GM12878 (cell line): ENCODE data around the gene KLC4. TPM values are rescaled to one million over a fixed set of nuclear protein-coding genes. Genes with fewer than 3 reads are reported as not detected.
A peak's percentile ranks its signal among the peaks of the same experiment; 100 is the strongest.

Source experiments
- ATAC-seq: fragments of 200-7000 bp; cut with Tn5 transposase; 3 replicates; pipeline ENCODE4 v1.9.1; 2020; ENCODE audit warnings: mild to moderate bottlenecking, moderate library complexity
- BruUV-seq: library from RNA; stranded (reverse); fragments of 400-500 nt; replicated peaks from 2 replicates; lab custom pipeline; 2021; lab: Mats Ljungman, UMichigan
- CTCF ChIA-PET: fragments of 300-600 bp; sonication (Branson Sonifier 250); formaldehyde crosslinking; extraction: SDS; loops from one replicate; lab custom pipeline; 2021; ENCODE audit warnings: inconsistent platforms; lab: Yijun Ruan, JAX
- POLR2A ChIA-PET: fragments of 350-600 bp; formaldehyde crosslinking; extraction: SDS; loops from one replicate; lab custom pipeline; 2021; ENCODE audit warnings: inconsistent platforms; lab: Charles Lee
- RAD21 ChIA-PET: fragments of 300-600 bp; sonication (Branson Sonifier 250); formaldehyde crosslinking; loops from one replicate; lab custom pipeline; 2023; ENCODE audit warnings: antibody characterized with exemption; ENCODE audit not compliant: unreplicated experiment; lab: Charles Lee
- SMC1A ChIA-PET: fragments of 300-600 bp; sonication (Branson Sonifier 250); formaldehyde crosslinking; loops from one replicate; lab custom pipeline; 2023; ENCODE audit not compliant: unreplicated experiment, uncharacterized antibody; lab: Charles Lee
- DNase-seq: peaks from one replicate; pipeline ENCODE4 v3.0.0-alpha.2; 2011; ENCODE audit warnings: low read depth, low spot score
- FAIRE-seq: peaks from 3 replicates; lab custom pipeline; 2011; peaks lifted over from hg19 to GRCh38; lab: Jason Lieb, UNC
- H2AFZ ChIP-seq: 2 replicates; pipeline ENCODE4 v1.6.0; 2011; ENCODE audit warnings: low read depth, low read length, control low read depth; ENCODE audit not compliant: control insufficient read depth
- H3K27ac ChIP-seq: 2 replicates; pipeline ENCODE4 v1.5.1; 2011; ENCODE audit warnings: control low read depth; ENCODE audit not compliant: control insufficient read depth, insufficient read depth
- H3K27me3 ChIP-seq, 2 experiments: replicated peaks in 1 of 2; 2 replicates each; pipeline versions ENCODE4 v1.6.0 to v1.6.1; 2011; ENCODE audit warnings: low read length in 1 of 2; ENCODE audit not compliant: control insufficient read depth in 2 of 2, insufficient read depth in 2 of 2
- H3K36me3 ChIP-seq, 2 experiments: 2 replicates each; pipeline ENCODE4 v1.5.1; 2011; ENCODE audit warnings: low read length in 1 of 2; ENCODE audit not compliant: control insufficient read depth in 2 of 2, insufficient read depth in 2 of 2
- H3K4me1 ChIP-seq: 2 replicates; pipeline ENCODE4 v1.6.1; 2011; ENCODE audit warnings: mild to moderate bottlenecking, low read length, moderate library complexity, mixed read lengths; ENCODE audit not compliant: control insufficient read depth, insufficient read depth
- H3K4me2 ChIP-seq: 2 replicates; pipeline ENCODE4 v1.6.0; 2011; ENCODE audit warnings: control low read depth; ENCODE audit not compliant: control insufficient read depth, insufficient read depth
- H3K4me3 ChIP-seq: fragments of 200-600 bp; sonication (generic); 2 replicates; pipeline ENCODE4 v1.5.1; 2016
- H3K79me2 ChIP-seq: 2 replicates; pipeline ENCODE4 v1.6.0; 2011; ENCODE audit warnings: low read length; ENCODE audit not compliant: control insufficient read depth, insufficient read depth
- H3K9ac ChIP-seq: 2 replicates; pipeline ENCODE4 v1.8.0; 2011; ENCODE audit warnings: low read length, control low read depth, mixed read lengths; ENCODE audit not compliant: control insufficient read depth, insufficient read depth
- H3K9me3 ChIP-seq: replicated peaks from 3 replicates; pipeline ENCODE4 v1.5.1; 2011; ENCODE audit warnings: mild to moderate bottlenecking, low read length; ENCODE audit not compliant: control insufficient read depth, insufficient read depth
- H4K20me1 ChIP-seq: 2 replicates; pipeline ENCODE4 v1.6.0; 2011; ENCODE audit not compliant: control insufficient read depth, insufficient read depth
- ATF7 ChIP-seq: fragments of 450-650 bp; IDR thresholded peaks from 2 replicates; pipeline ENCODE4 v1.6.1; 2016; ENCODE audit warnings: low read depth, mild to moderate bottlenecking
- BCL11A ChIP-seq: IDR thresholded peaks from 2 replicates; pipeline ENCODE4 v1.6.1; 2011; ENCODE audit warnings: low read depth, low read length
- GATAD2B ChIP-seq: fragments of 450-650 bp; conservative IDR thresholded peaks from 2 replicates; pipeline ENCODE4 v1.6.1; 2017; ENCODE audit warnings: low read depth, mild to moderate bottlenecking, moderate library complexity
- MTA3 ChIP-seq: IDR thresholded peaks from 2 replicates; pipeline ENCODE4 v1.6.1; 2012; ENCODE audit warnings: low read length, inconsistent platforms, borderline replicate concordance
- NBN ChIP-seq: fragments of 450-650 bp; IDR thresholded peaks from 2 replicates; pipeline ENCODE4 v1.6.1; 2016
- NR2F1 ChIP-seq: fragments of 450-650 bp; conservative IDR thresholded peaks from 2 replicates; pipeline ENCODE4 v1.6.1; 2017; ENCODE audit warnings: mild to moderate bottlenecking
- SRF ChIP-seq, 2 experiments: IDR thresholded peaks; 2 replicates each; pipeline ENCODE4 v1.6.1; 2011; ENCODE audit warnings: low read depth in 2 of 2, low read length in 2 of 2, mild to moderate bottlenecking in 1 of 2, moderate library complexity in 1 of 2
- WRNIP1 ChIP-seq: IDR thresholded peaks from 2 replicates; pipeline ENCODE4 v1.6.1; 2011; ENCODE audit warnings: low read depth, low read length, improper control_type of control experiment, borderline replicate concordance
- WGBS: methylation state at CpG from one replicate; pipeline ENCODE4 v1.1.6; 2016; ENCODE audit warnings: low lambda C conversion rate; ENCODE audit not compliant: insufficient replicate concordance, insufficient coverage; ENCODE audit errors: missing lambda C conversion rate; 5-methylcytosine and 5-hydroxymethylcytosine counted together
- in situ Hi-C: fragments of 300-500 bp; cut with MboI; formaldehyde crosslinking; loops from 9 replicates; pipeline ENCODE4 v1.14.3; 2018; ENCODE audit warnings: mixed read lengths
- intact Hi-C: fragments of 100-400 bp; cut with micrococcal nuclease; formaldehyde crosslinking; loops from one replicate; pipeline ENCODE4 v1.14.2; 2022; ENCODE audit not compliant: unreplicated experiment
- polyA plus RNA-seq, 11 experiments: library from polyadenylated mRNA; depleted of rRNA in 4 of 11; unstranded in 6 of 11; stranded (reverse) in 5 of 11; fragments of >200 nt; fragmentation: Nextera tagmentation in 4 of 11; fragmentation: Illumina TruSeq in 1 of 11; extraction: Ambion mirVana in 4 of 11; extraction: Trizol in 1 of 11; gene quantifications; 1 replicate in 1 of 11; 2 replicates in 10 of 11; pipeline versions ENCODE4 v1.2.1 to v1.2.3, GENCODE V29; 2011 to 2016; ENCODE audit warnings: inconsistent platforms in 2 of 11, missing spikeins in 2 of 11, low read depth in 1 of 11
- total RNA-seq, 4 experiments: library from RNA; depleted of rRNA in 3 of 4; stranded (reverse); fragments of >200 nt in 3 of 4; fragmentation: Illumina TruSeq in 1 of 4; extraction: Trizol in 1 of 4; gene quantifications; 2 replicates each; pipeline versions ENCODE4 v1.2.1 to v1.2.3, GENCODE V29; 2013 to 2021
- TF ChIP-seq, protein P1 (sequence below): fragments of 450-650 bp; IDR thresholded peaks from 2 replicates; pipeline ENCODE4 v1.6.1; 2014; ENCODE audit warnings: mild to moderate bottlenecking
- TF ChIP-seq, protein P2 (sequence below), 3 experiments: IDR thresholded peaks in 2 of 3; conservative IDR thresholded peaks in 1 of 3; 2 replicates each; pipeline ENCODE4 v1.5.1; 2011; ENCODE audit warnings: low read depth in 3 of 3, low read length in 3 of 3, mild to moderate bottlenecking in 3 of 3, control low read depth in 2 of 3, moderate library complexity in 2 of 3, inconsistent platforms in 1 of 3, mixed read lengths in 1 of 3; ENCODE audit not compliant: control insufficient read depth in 2 of 3, insufficient read depth in 1 of 3; ENCODE audit errors: extremely low read depth in 1 of 3

KLC4 gene
- total and polyA plus RNA-seq, 10 of the 15 experiments (the other 5 are each of a cell fraction or from before 2014, with no cell fraction given) = 0.90 to 13.4 (median 6.9) TPM

DNA sequence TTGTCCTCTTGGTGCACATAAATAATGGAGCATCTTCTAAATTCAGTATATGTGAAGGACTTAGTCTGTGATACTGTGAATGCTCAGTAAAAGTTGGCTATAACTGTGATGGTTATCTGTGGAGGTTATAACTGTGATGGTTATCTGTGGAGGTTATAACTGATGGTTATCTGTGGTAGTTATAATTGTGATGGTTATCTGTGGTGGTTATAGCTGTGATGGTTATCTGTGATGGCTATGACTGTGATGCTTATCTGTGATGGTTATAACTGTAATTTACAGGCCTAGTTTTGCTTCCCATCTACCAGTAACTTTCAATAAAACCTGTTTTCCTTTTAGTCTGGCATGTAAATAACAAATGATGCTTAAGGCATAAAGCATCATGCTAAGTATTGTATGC is 33.2 kb downstream of the KLC4 start:
- intact Hi-C loops (no loop called here), in situ Hi-C loops (no loop called here)
- no peak overlapping the region for H2AFZ ChIP-seq
- H4K20me1 ChIP-seq = no peaks in the 10 kb centered on the region
- DNase-seq = no peak
- BruUV-seq = no TSS peak
- no peaks in the 10 kb centered on the region for H3K9me3 ChIP-seq
- ChIA-PET CTCF (interaction anchor here (0.6 kb wide), 1 partner anchor 1228 kb away, joined by 4 read pairs; no protein-coding TSS in a partner anchor), POLR2A (no interaction called here), RAD21 (no interaction called here), SMC1A (no interaction called here)
- no peak overlapping the region for H3K27ac ChIP-seq
- H3K79me2 ChIP-seq = no peaks in the 10 kb centered on the region
- no peaks in the 10 kb centered on the region for H3K36me3 ChIP-seq
- FAIRE-seq = no peak
- no peak overlapping the region for H3K9ac ChIP-seq
- no peaks in the 10 kb centered on the region for H3K27me3 ChIP-seq
- H3K4me2 ChIP-seq = no peak overlapping the region
- peaks cover 19% of the 10 kb centered on the region for H3K4me1 ChIP-seq
- H3K4me3 ChIP-seq = no peak overlapping the region
- TF ChIP-seq WRNIP1 (no peak), BCL11A (no peak), NR2F1 (no peak)
- TF ChIP-seq, protein P1, sequence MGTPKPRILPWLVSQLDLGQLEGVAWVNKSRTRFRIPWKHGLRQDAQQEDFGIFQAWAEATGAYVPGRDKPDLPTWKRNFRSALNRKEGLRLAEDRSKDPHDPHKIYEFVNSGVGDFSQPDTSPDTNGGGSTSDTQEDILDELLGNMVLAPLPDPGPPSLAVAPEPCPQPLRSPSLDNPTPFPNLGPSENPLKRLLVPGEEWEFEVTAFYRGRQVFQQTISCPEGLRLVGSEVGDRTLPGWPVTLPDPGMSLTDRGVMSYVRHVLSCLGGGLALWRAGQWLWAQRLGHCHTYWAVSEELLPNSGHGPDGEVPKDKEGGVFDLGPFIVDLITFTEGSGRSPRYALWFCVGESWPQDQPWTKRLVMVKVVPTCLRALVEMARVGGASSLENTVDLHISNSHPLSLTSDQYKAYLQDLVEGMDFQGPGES = no peak
- ATAC-seq = no peak

DNA sequence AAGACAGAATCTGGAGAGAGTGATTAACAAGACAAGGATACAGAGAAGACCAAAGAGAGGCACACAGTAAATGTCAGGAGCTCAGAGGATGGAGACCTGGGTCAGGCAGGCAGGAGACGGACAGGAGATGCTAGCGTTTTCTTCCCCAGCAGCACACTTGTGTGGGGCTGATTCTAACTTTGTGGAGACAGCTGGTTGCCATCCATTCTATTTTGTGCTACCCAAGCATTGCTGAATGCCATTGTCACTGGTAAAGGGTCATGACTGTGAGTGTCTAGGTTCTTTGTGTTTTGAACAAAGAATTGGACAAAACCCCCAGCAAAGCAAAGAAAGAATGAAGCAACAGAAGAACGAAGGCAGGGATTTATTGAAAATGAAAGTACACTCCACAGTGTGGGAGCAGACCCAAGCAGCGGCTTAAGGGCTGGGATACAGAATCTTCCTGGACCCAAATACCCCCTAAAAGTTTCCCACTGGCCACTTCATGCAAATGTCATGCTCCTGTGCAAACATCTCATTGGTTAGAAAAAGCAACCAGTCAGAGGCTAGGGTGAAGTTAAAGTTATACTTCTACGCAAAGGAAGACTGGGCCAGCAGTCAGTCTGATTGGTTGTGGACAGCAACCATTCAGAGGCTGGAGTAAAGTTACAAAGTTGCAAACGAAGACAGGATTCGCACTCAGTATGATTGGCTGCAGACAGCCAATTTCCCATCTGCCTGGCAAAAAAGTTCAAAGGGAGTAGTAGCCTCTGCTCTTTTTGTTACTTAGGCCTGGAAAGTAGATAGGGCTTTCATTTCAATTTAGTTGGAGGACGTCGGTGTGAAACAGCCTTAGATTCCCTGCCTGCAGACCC is 34.2 kb downstream of the KLC4 start:
- no peak for FAIRE-seq
- no peak overlapping the region for H3K27ac ChIP-seq
- peak overlapping the region; percentile 60; the same call in 1 of the 2 replicates for H3K4me2 ChIP-seq
- no peaks in the 10 kb centered on the region for H3K9me3 ChIP-seq
- H3K36me3 ChIP-seq = no peaks in the 10 kb centered on the region
- H3K79me2 ChIP-seq = no peaks in the 10 kb centered on the region
- 66% methylated on average over 9 of the region's 9 CpGs for WGBS
- peaks cover 19% of the 10 kb centered on the region for H3K4me1 ChIP-seq
- H4K20me1 ChIP-seq = no peaks in the 10 kb centered on the region
- H3K4me3 ChIP-seq = no peak overlapping the region
- RAD21 ChIA-PET = interaction anchor here (0.7 kb wide), 1 partner anchor 1153 kb away, joined by 4 read pairs; no protein-coding TSS in a partner anchor
- SMC1A ChIA-PET = interaction anchor here (1.2 kb wide), 1 partner anchor 7 kb away, joined by 4 read pairs; no protein-coding TSS in a partner anchor
- no TSS peak for BruUV-seq
- in situ Hi-C loops = no loop called here
- POLR2A ChIA-PET = interaction anchor here (0.7 kb wide), 1 partner anchor 68 kb away, joined by 9 read pairs; no protein-coding TSS in a partner anchor
- DNase-seq = no peak
- H3K9ac ChIP-seq = no peak overlapping the region
- CTCF ChIA-PET = interaction anchor here (0.6 to 1.2 kb wide), 3 partner anchors 36 to 1227 kb away, joined by 3 to 5 read pairs (median 4); no protein-coding TSS in a partner anchor
- peak overlapping the region; percentile 64 for H2AFZ ChIP-seq
- intact Hi-C loops = no loop called here
- no peaks in the 10 kb centered on the region for H3K27me3 ChIP-seq
- no peak for ATAC-seq
- TF ChIP-seq WRNIP1 (no peak), SRF (IDR thresholded peaks at IDR 0.05; ENCODE audit: low read depth in 2 of 2, low read length in 2 of 2) (no peak), MTA3 (no peak), NBN (no peak), ATF7 (no peak), GATAD2B (no peak)
- TF ChIP-seq, protein P2, sequence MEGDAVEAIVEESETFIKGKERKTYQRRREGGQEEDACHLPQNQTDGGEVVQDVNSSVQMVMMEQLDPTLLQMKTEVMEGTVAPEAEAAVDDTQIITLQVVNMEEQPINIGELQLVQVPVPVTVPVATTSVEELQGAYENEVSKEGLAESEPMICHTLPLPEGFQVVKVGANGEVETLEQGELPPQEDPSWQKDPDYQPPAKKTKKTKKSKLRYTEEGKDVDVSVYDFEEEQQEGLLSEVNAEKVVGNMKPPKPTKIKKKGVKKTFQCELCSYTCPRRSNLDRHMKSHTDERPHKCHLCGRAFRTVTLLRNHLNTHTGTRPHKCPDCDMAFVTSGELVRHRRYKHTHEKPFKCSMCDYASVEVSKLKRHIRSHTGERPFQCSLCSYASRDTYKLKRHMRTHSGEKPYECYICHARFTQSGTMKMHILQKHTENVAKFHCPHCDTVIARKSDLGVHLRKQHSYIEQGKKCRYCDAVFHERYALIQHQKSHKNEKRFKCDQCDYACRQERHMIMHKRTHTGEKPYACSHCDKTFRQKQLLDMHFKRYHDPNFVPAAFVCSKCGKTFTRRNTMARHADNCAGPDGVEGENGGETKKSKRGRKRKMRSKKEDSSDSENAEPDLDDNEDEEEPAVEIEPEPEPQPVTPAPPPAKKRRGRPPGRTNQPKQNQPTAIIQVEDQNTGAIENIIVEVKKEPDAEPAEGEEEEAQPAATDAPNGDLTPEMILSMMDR (IDR thresholded peaks at IDR 0.05 in 2 of 3, conservative IDR thresholded peaks at IDR 0.05 in 1 of 3; ENCODE audit: control insufficient read depth in 2 of 3, extremely low read depth in 1 of 3, insufficient read depth in 1 of 3, low read depth in 3 of 3, low read length in 3 of 3) = no peak
